GM10266 (cell line): ENCODE results near the gene PRRG2.
"Not testable (repeated sequence)": the region's sequence is repeated elsewhere in the genome, so short reads cannot be mapped to it uniquely, and the experiment has no call there.

Experiments
- DNase-seq: peaks from one replicate; pipeline ENCODE4 v3.0.0; 2012; ENCODE audit errors: extremely low spot score
- CTCF ChIP-seq: IDR thresholded peaks from 2 replicates; pipeline ENCODE4 v1.5.1; 2012; ENCODE audit warnings: mild to moderate bottlenecking, low read depth; ENCODE audit not compliant: control insufficient read depth, insufficient read depth; ENCODE audit errors: missing control alignments

The PRRG2 gene

DNA sequence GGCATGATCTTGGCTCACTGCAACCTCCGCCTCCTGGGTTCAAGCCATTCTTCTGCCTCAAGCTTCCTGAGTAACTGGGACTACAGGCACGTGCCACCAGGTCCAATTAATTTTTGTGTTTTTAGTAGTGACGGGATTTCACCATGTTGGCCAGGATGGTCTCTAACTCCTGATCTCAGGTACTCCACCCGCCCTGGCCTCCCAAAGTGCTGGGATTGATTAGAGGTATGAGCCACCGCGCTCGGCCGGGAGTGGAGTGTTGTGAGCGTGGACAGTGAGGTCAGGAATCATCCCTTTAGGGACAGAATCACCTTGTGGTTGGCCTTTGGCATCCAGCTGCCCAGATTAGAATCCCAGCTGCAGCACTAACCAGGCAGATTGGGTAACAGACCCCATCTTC, 48.5 kb downstream of the PRRG2 start:
- TF ChIP-seq CTCF: no peak
- DNase-seq: no peak

DNA sequence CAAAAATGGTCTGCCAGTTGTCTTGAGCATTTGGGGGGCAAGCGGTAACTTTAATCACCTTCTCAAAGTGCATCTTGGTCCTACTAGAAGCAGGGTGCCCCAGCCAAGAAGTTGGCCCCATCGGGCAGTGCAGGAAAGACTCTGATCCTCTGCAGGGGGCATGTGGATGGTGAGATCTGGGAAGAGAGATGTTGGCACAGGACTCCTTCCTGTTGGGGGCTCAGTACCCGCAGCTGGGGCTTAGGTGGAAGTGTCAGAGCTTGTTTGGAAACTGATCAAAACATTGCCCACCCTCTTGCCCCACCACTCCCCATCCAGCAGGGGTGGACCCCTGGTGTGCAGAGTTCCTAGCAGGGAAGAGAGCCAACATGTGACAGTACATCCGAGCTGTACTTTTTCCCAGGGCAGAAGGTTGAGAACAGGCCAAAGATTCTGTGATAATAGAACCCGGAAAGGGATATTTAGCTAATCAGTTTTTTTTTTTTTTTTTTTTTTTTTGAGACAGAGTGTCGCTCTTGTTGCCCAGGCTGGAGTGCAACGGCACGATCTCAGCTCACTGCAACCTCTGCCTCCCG, 50.0 kb downstream of the PRRG2 start:
- DNase-seq: no peak
- TF ChIP-seq CTCF: no peak

DNA sequence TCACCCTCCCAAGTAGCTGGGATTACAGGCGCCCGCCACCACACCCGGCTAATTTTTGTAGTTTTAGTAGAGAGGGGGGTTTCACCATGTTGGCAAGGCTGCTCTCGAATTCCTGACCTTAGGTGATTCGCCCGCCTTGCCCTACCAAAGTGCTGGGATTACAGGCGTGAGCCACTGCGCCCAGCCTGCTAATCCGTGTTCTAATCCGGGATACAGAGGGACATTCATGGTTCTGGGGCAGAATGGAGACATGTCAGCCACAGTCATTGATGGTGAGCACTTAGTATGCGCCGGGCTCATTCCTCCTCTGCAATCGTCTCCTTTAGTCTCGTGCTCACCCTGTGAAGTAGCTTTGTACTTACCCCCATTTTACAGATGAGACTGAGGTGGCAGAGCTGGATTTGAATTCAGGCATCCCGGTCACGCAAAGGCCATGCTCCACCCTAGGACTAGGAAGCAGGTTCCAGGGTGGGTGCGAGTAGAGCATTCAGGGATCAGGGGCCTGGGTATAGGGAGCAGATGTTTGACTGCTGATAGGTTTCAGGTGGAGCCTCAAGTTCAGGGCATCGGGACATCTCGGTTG, 50.6 kb downstream of the PRRG2 start:
- DNase-seq: no peak
- TF ChIP-seq CTCF: no peak

GRCh38 chr19:49632576-49632975, 51.5 kb downstream of the PRRG2 start:
- DNase-seq: no peak
- no peak for TF ChIP-seq CTCF

GRCh38 chr19:49633273-49633672, 52.2 kb downstream of the PRRG2 start:
- not testable (repeated sequence) for DNase-seq

GRCh38 chr19:49635530-49636232, 54.6 kb downstream of the PRRG2 start:
- DNase-seq: no peak
- TF ChIP-seq CTCF: no peak

DNA sequence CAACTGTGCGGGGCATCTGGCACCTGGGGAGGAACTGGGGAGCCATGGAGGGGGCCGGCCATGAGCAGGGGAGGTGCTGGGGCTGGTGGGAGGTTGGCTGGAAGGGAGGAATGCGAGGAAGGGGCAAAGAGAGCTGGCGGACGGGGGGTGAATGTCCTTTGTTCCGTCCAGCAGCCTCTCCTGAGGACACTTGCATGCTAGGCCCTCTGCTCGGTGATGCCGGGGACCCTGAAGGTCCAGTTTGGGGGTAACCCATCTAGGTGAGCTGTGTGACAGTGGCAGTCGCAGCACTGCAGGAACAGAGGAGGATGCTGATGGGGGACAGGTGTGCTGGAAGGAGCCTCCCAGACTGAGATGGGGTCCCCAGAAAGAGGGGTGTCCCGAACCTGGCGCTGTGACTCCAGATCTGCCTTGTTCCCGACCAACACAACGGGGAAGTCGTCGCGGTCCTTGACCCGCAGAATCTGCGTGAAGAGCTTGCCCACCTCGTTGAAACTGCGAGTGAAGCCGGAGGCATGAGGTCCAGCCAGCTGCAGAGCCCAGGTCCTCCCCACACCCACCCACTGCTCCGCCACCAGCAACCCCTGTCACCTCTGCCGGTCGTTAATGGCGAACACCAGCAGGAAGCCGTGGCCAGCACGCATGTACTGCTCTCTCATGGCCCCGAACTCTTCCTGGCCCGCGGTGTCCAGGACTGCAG, 55.3 kb downstream of the PRRG2 start:
- no peak for DNase-seq
- no peak for TF ChIP-seq CTCF
